MM.1S (cell line): Measurements from ENCODE around the gene MYO9A.

Experiments
- DNase-seq: peaks from one replicate; pipeline ENCODE4 v3.0.0-alpha.2; 2015
- H2AFZ ChIP-seq: fragments of 300-600 bp; sonication (generic); 2 replicates; pipeline ENCODE4 v1.6.0; 2016; ENCODE audit warnings: antibody characterized with exemption, low read length
- H3F3A ChIP-seq: fragments of 300-600 bp; sonication (generic); 2 replicates; pipeline ENCODE4 v1.6.1; 2016; ENCODE audit warnings: mild to moderate bottlenecking, antibody characterized with exemption, low read length, moderate library complexity, mixed read lengths; ENCODE audit not compliant: insufficient read depth
- H3K27ac ChIP-seq: fragments of 300-600 bp; sonication (generic); 2 replicates; pipeline ENCODE4 v1.5.1; 2016; ENCODE audit warnings: mild to moderate bottlenecking, low read length
- H3K27me3 ChIP-seq: fragments of 300-600 bp; sonication (generic); replicated peaks from 2 replicates; pipeline ENCODE4 v1.6.0; 2016; ENCODE audit warnings: low read length; ENCODE audit not compliant: insufficient read depth
- H3K36me3 ChIP-seq: fragments of 300-600 bp; sonication (generic); replicated peaks from 2 replicates; pipeline ENCODE4 v1.6.1; 2016; ENCODE audit warnings: mild to moderate bottlenecking, low read length, mixed read lengths; ENCODE audit not compliant: insufficient read depth
- H3K4me1 ChIP-seq: fragments of 300-600 bp; sonication (generic); 2 replicates; pipeline ENCODE4 v1.6.1; 2016; ENCODE audit warnings: low read length, mixed read lengths
- H3K4me2 ChIP-seq: fragments of 300-600 bp; sonication (generic); 2 replicates; pipeline ENCODE4 v1.6.0; 2016; ENCODE audit warnings: low read depth, low read length
- H3K4me3 ChIP-seq: fragments of 300-600 bp; sonication (generic); 2 replicates; pipeline ENCODE4 v1.5.1; 2016; ENCODE audit warnings: low read length, mixed read lengths
- H3K79me2 ChIP-seq: fragments of 300-600 bp; sonication (generic); 2 replicates; pipeline ENCODE4 v1.6.1; 2016; ENCODE audit warnings: mixed run types, low read length, mixed read lengths
- H3K9ac ChIP-seq: fragments of 300-600 bp; sonication (generic); 2 replicates; pipeline ENCODE4 v1.6.1; 2016; ENCODE audit warnings: low read length, mixed read lengths
- H3K9me2 ChIP-seq: fragments of 300-600 bp; sonication (generic); replicated peaks from 2 replicates; pipeline ENCODE4 v1.6.1; 2016; ENCODE audit warnings: mild to moderate bottlenecking, low read length, mixed read lengths; ENCODE audit not compliant: insufficient read depth
- H3K9me3 ChIP-seq: fragments of 300-600 bp; sonication (generic); replicated peaks from 2 replicates; pipeline ENCODE4 v1.6.1; 2016; ENCODE audit warnings: mild to moderate bottlenecking, low read length, mixed read lengths; ENCODE audit not compliant: insufficient read depth
- H4K20me1 ChIP-seq: fragments of 300-600 bp; sonication (generic); 2 replicates; pipeline ENCODE4 v1.6.1; 2016; ENCODE audit warnings: mild to moderate bottlenecking, low read length, moderate library complexity, mixed read lengths; ENCODE audit not compliant: insufficient read depth
- EZH2 ChIP-seq: fragments of 300-600 bp; sonication (generic); optimal IDR thresholded peaks from 2 replicates; pipeline ENCODE3; 2017; ENCODE audit warnings: low read depth, mild to moderate bottlenecking, antibody characterized with exemption, low read length, mixed read lengths
- EZH2phosphoT487 ChIP-seq: fragments of 300-600 bp; sonication (generic); IDR thresholded peaks from 2 replicates; pipeline ENCODE4 v1.6.1; 2018; ENCODE audit warnings: antibody characterized with exemption, low read length
- TF ChIP-seq, protein P1 (sequence below): fragments of 300-600 bp; sonication (generic); IDR thresholded peaks from 2 replicates; pipeline ENCODE4 v1.5.1; 2016; ENCODE audit warnings: antibody characterized with exemption, low read length, mixed read lengths

MYO9A gene

DNA sequence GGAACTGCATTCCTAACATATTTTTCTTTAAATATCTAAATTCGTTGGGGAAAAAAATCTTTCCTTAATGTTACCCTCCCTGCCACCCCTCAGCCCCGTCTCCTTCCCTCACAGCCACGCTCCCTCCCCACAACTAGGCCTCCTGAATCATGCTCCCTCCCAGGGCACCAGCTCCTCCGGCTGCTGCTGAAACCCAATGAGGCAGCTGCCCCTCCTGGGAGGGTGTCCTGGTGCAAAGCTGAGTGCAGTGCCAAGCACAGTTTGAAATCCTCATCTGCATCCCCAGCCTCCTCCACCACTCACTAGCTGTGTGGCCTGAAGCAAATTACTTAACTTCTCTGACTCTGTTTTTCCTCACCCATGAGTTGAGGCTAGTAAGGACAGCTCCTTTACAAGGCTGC, 310.3 kb downstream of the MYO9A start:
- Histone ChIP-seq H3K27ac (no peak overlapping the region), H3K79me2 (no peaks in the 10 kb centered on the region), H3F3A (peaks cover 3% of the 10 kb centered on the region; the same call in 1 of the 2 replicates), H3K9ac (no peak overlapping the region), H3K36me3 (no peaks in the 10 kb centered on the region), H2AFZ (no peak overlapping the region), H3K4me1 (no peaks in the 10 kb centered on the region), H3K27me3 (no peaks in the 10 kb centered on the region), H3K4me3 (no peak overlapping the region), H3K9me3 (no peaks in the 10 kb centered on the region), H4K20me1 (no peaks in the 10 kb centered on the region), H3K4me2 (no peak overlapping the region), H3K9me2 (no peaks in the 10 kb centered on the region)
- TF ChIP-seq, protein P1, sequence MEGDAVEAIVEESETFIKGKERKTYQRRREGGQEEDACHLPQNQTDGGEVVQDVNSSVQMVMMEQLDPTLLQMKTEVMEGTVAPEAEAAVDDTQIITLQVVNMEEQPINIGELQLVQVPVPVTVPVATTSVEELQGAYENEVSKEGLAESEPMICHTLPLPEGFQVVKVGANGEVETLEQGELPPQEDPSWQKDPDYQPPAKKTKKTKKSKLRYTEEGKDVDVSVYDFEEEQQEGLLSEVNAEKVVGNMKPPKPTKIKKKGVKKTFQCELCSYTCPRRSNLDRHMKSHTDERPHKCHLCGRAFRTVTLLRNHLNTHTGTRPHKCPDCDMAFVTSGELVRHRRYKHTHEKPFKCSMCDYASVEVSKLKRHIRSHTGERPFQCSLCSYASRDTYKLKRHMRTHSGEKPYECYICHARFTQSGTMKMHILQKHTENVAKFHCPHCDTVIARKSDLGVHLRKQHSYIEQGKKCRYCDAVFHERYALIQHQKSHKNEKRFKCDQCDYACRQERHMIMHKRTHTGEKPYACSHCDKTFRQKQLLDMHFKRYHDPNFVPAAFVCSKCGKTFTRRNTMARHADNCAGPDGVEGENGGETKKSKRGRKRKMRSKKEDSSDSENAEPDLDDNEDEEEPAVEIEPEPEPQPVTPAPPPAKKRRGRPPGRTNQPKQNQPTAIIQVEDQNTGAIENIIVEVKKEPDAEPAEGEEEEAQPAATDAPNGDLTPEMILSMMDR = no peak
- no peak for TF ChIP-seq EZH2phosphoT487
- TF ChIP-seq EZH2 = no peak
- DNase-seq = no peak

DNA sequence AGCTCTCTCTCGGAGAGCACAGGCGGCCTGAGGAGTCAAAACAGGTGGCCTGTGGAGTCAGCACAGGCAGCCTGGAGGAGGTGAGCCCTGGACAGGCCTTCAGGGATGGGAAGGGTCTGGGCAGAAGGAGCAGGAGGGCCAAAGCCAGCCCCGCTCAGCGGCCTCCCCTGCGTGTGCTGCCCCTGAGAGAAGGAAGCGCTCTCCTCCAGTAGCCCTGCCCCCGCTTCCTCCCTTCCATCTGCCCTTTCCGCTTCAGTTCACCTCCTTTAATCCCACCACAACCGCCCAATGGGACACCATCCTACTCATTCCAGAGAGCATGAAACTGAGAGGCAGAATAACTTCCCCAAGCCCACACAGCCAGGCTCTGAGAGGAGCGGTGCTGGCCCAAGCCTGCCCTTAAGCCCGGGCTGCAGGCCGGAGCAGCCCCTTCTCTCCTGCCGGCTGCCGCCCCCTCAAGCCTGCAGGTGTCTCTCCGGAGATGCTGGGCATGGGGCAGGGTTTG, 310.8 kb downstream of the MYO9A start:
- Histone ChIP-seq H3K4me3 (no peak overlapping the region), H3K9ac (no peak overlapping the region), H3K79me2 (no peaks in the 10 kb centered on the region), H3F3A (peaks cover 3% of the 10 kb centered on the region; the same call in 1 of the 2 replicates), H3K4me2 (no peak overlapping the region), H3K27ac (no peak overlapping the region), H3K36me3 (no peaks in the 10 kb centered on the region), H3K9me3 (no peaks in the 10 kb centered on the region), H3K27me3 (no peaks in the 10 kb centered on the region), H2AFZ (no peak overlapping the region), H3K4me1 (no peaks in the 10 kb centered on the region), H4K20me1 (no peaks in the 10 kb centered on the region), H3K9me2 (no peaks in the 10 kb centered on the region)
- DNase-seq = no peak
- TF ChIP-seq EZH2phosphoT487 (no peak), EZH2 (no peak)
- TF ChIP-seq, protein P1 = no peak

DNA sequence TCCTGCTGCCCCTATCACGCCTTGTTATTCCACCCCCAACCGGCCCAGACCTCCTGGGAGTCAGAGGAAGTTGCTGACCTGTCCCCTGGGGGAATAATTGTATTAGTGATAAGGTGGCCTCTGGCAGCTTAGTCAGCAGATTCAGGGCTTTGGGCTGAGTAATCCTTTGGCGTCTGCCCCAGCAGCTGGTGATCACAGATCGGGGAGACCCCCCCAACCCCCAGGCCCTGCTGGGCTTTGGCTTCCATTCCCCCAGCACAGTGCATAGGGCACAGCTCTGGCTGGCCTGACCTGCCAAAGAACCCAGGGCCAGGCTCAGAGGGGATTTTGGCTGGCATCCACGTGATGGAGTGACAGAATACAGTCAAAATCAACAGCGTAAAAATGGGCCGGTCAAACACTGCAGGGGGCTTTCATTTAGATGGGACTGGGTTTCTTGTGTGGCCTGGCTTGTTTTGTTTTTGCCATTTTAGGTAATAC, 311.5 kb downstream of the MYO9A start:
- DNase-seq = no peak
- TF ChIP-seq, protein P1 = no peak
- TF ChIP-seq EZH2 (no peak), EZH2phosphoT487 (no peak)
- H3K9ac ChIP-seq = no peak overlapping the region
- H3K9me3 ChIP-seq = no peaks in the 10 kb centered on the region
- no peak overlapping the region for H3K4me3 ChIP-seq
- no peaks in the 10 kb centered on the region for H3K27me3 ChIP-seq
- no peak overlapping the region for H3K27ac ChIP-seq
- no peak overlapping the region for H2AFZ ChIP-seq
- no peaks in the 10 kb centered on the region for H4K20me1 ChIP-seq
- H3K4me1 ChIP-seq = no peaks in the 10 kb centered on the region
- H3F3A ChIP-seq = peaks cover 3% of the 10 kb centered on the region; the same call in 1 of the 2 replicates
- H3K9me2 ChIP-seq = no peaks in the 10 kb centered on the region
- H3K79me2 ChIP-seq = no peaks in the 10 kb centered on the region
- H3K36me3 ChIP-seq = no peaks in the 10 kb centered on the region
- no peak overlapping the region for H3K4me2 ChIP-seq
